Activated naive CD4-positive, alpha-beta T cell treated with anti-CD3 and anti-CD28 coated beads, Interleukin-2, amount 50 U/mL, for 72 hours (primary cell): ENCODE data around the gene PIGU. TPM values are rescaled to one million over a fixed set of nuclear protein-coding genes. Genes with fewer than 3 reads are reported as not detected.

ENCODE experiments used
- ATAC-seq, 2 donors: fragments of 150-1000 bp; cut with Tn5 transposase; 2 replicates each; pipeline ENCODE4 v1.10.0; 2021; ENCODE audit warnings: mild to moderate bottlenecking in 2 of 2, moderate library complexity in 2 of 2
- DNase-seq, 2 donors: peaks; one replicate each; pipeline ENCODE4 v3.0.0; 2021 to 2022; ENCODE audit warnings: low spot score in 2 of 2
- H3K27ac Mint-ChIP-seq, 2 donors: one replicate each; pipeline ENCODE4 v1.8.0; 2022; ENCODE audit warnings: mild to moderate bottlenecking in 2 of 2, mixed read lengths in 2 of 2
- H3K36me3 Mint-ChIP-seq, 2 donors: one replicate each; pipeline ENCODE4 v1.8.0; 2022; ENCODE audit warnings: mixed read lengths in 2 of 2
- H3K9me3 Mint-ChIP-seq, 2 donors: one replicate each; pipeline ENCODE4 v1.8.0; 2022; ENCODE audit warnings: mixed read lengths in 2 of 2
- total RNA-seq, 2 donors: library from RNA; stranded (reverse); gene quantifications; one replicate each; pipeline ENCODE4 v1.2.3, GENCODE V29; 2022

Gene PIGU
- total RNA-seq, 2 donors from 2014 or later: 13.2 to 20.6 TPM

GRCh38 chr20:34542439-34542838, 134.5 kb downstream of the PIGU start:
- Mint-ChIP-seq H3K27ac (no peak overlapping the region), H3K36me3 (no peaks in the 10 kb centered on the region), H3K9me3 (no peaks in the 10 kb centered on the region)
- no peak for ATAC-seq
- DNase-seq: no peak

- peak overlapping the region; percentile 70 to 96 for H3K27ac Mint-ChIP-seq
- ATAC-seq: no peak
- no peaks in the 10 kb centered on the region for H3K36me3 Mint-ChIP-seq
Measured at GRCh38 chr20:34541917-34542316, 135.0 kb downstream of the PIGU start.

GRCh38 chr20:34541264-34541901, 135.5 kb downstream of the PIGU start:
- Mint-ChIP-seq H3K27ac (peak overlapping the region; percentile 70 to 96), H3K9me3 (no peaks in the 10 kb centered on the region), H3K36me3 (no peaks in the 10 kb centered on the region)
- DNase-seq (no peak), ATAC-seq (peak in 1 of 2 donors; percentile 41)

More at GRCh38 chr20:34541917-34542316, 135.0 kb downstream of the PIGU start:
- no peak for DNase-seq
- no peaks in the 10 kb centered on the region for H3K9me3 Mint-ChIP-seq

- no peaks in the 10 kb centered on the region for H3K9me3 Mint-ChIP-seq
- ATAC-seq (no peak), DNase-seq (no peak)
- peak overlapping the region; percentile 70 to 85 for H3K27ac Mint-ChIP-seq
- H3K36me3 Mint-ChIP-seq: no peaks in the 10 kb centered on the region
Measured at GRCh38 chr20:34540596-34541263, 136.2 kb downstream of the PIGU start.

- ATAC-seq: no peak
- H3K36me3 Mint-ChIP-seq: no peaks in the 10 kb centered on the region
- no peak overlapping the region for H3K27ac Mint-ChIP-seq
- H3K9me3 Mint-ChIP-seq: no peaks in the 10 kb centered on the region
- DNase-seq: no peak
Measured at GRCh38 chr20:34539756-34540155, 137.1 kb downstream of the PIGU start.

GRCh38 chr20:34538671-34539123, 138.2 kb downstream of the PIGU start:
- DNase-seq: peak in 1 of 2 donors; percentile 72
- no peaks in the 10 kb centered on the region for H3K9me3 Mint-ChIP-seq
- no peaks in the 10 kb centered on the region for H3K36me3 Mint-ChIP-seq

GRCh38 chr20:34537651-34538050, 139.2 kb downstream of the PIGU start:
- no peak overlapping the region for H3K27ac Mint-ChIP-seq
- H3K9me3 Mint-ChIP-seq: no peaks in the 10 kb centered on the region
- H3K36me3 Mint-ChIP-seq: no peaks in the 10 kb centered on the region
- DNase-seq (no peak), ATAC-seq (no peak)

More at GRCh38 chr20:34538671-34539123, 138.2 kb downstream of the PIGU start:
- peak; percentile 64 to 70 for ATAC-seq
- H3K27ac Mint-ChIP-seq: no peak overlapping the region

- DNase-seq (peak in 1 of 2 donors; percentile 45), ATAC-seq (peak; percentile 48 to 63)
- H3K27ac Mint-ChIP-seq: no peak overlapping the region
- H3K36me3 Mint-ChIP-seq: no peaks in the 10 kb centered on the region
- no peaks in the 10 kb centered on the region for H3K9me3 Mint-ChIP-seq
Measured at GRCh38 chr20:34536798-34537394, 140.0 kb downstream of the PIGU start.

- no peak for DNase-seq
- H3K36me3 Mint-ChIP-seq: no peaks in the 10 kb centered on the region
- no peaks in the 10 kb centered on the region for H3K9me3 Mint-ChIP-seq
- no peak for ATAC-seq
- no peak overlapping the region for H3K27ac Mint-ChIP-seq
Measured at GRCh38 chr20:34535857-34536256, 141.0 kb downstream of the PIGU start.

GRCh38 chr20:34535301-34535840, 141.5 kb downstream of the PIGU start:
- H3K36me3 Mint-ChIP-seq: no peaks in the 10 kb centered on the region
- ATAC-seq: no peak
- no peaks in the 10 kb centered on the region for H3K9me3 Mint-ChIP-seq
- no peak for DNase-seq
- H3K27ac Mint-ChIP-seq: peak overlapping the region in 1 of 2 donors; percentile 24

- no peaks in the 10 kb centered on the region for H3K9me3 Mint-ChIP-seq
- DNase-seq: no peak
- peak overlapping the region in 1 of 2 donors; percentile 44 for H3K27ac Mint-ChIP-seq
- no peaks in the 10 kb centered on the region for H3K36me3 Mint-ChIP-seq
- ATAC-seq: no peak
Measured at GRCh38 chr20:34534391-34535165, 142.3 kb downstream of the PIGU start.

- ATAC-seq: no peak
- Mint-ChIP-seq H3K9me3 (no peaks in the 10 kb centered on the region), H3K27ac (no peak overlapping the region), H3K36me3 (no peaks in the 10 kb centered on the region)
- DNase-seq: no peak
Measured at GRCh38 chr20:34532756-34533155, 144.1 kb downstream of the PIGU start.

GRCh38 chr20:34532320-34532719, 144.6 kb downstream of the PIGU start:
- H3K36me3 Mint-ChIP-seq: no peaks in the 10 kb centered on the region
- no peaks in the 10 kb centered on the region for H3K9me3 Mint-ChIP-seq
- DNase-seq: no peak
- ATAC-seq: no peak
- H3K27ac Mint-ChIP-seq: no peak overlapping the region

GRCh38 chr20:34531608-34532265, 145.2 kb downstream of the PIGU start:
- H3K36me3 Mint-ChIP-seq: no peaks in the 10 kb centered on the region
- ATAC-seq (no peak), DNase-seq (no peak)
- no peaks in the 10 kb centered on the region for H3K9me3 Mint-ChIP-seq
- no peak overlapping the region for H3K27ac Mint-ChIP-seq

GRCh38 chr20:34530342-34530741, 146.6 kb downstream of the PIGU start:
- Mint-ChIP-seq H3K9me3 (no peaks in the 10 kb centered on the region), H3K36me3 (no peaks in the 10 kb centered on the region), H3K27ac (peak overlapping the region in 1 of 2 donors; percentile 40)
- DNase-seq (no peak), ATAC-seq (no peak)

- no peaks in the 10 kb centered on the region for H3K36me3 Mint-ChIP-seq
- H3K9me3 Mint-ChIP-seq: no peaks in the 10 kb centered on the region
Measured at GRCh38 chr20:34529742-34530141, 147.2 kb downstream of the PIGU start.

More at GRCh38 chr20:34529742-34530141, 147.2 kb downstream of the PIGU start:
- H3K27ac Mint-ChIP-seq: no peak overlapping the region
- no peak for ATAC-seq
- no peak for DNase-seq
